NCI-H2081 treated with DMSO at 0.1 percent for 48 hours (cell line): ENCODE measurements around the gene PKNOX1.
"Not testable (repeated sequence)": the region's sequence is repeated elsewhere in the genome, so short reads cannot be mapped to it uniquely, and the experiment has no call there.

Source experiments
- DNase-seq: peaks from one replicate; lab custom pipeline; 2025; lab: John Stamatoyannopoulos, UW

PKNOX1 gene

DNA sequence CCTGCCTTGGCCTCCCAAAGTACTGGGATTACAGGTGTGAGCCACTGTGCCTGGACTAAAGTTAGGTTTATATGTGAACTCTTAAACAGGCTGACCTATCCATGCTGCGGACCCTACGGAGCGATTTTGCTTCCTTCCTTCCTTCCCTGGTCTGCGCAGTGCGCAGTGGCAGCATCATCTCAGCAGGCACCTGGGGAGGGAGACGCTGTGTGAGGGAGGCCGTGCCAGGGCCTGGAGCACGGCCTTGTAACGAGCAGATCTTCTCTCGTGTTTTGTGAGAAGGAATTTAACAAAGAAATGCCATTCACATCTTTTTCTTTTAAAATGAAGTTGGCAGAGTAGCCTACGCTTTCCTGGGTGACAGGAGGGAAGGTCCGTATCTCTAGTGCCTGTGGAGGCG lies 45.8 kb downstream of the PKNOX1 start:
- no peak for DNase-seq

DNA sequence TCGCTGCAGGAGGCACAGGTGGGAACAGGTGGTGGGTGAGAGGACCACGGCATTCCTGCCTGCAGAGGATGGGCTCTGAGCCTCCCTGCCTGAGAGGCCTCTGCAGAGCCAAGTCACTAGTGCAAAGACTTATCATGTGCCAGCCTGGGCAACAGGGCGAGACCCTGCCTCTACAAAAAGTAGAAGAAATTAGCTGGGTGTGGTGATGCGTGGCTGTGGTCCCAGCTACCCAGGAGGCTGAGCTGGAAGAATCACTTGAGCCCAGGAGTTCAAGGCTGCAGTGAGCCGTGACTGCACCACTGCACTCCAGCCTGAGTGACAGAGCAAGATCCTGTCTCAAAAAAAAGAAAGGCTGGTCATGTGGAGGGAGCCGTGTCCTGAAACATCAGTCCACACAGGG lies 46.4 kb downstream of the PKNOX1 start:
- DNase-seq, result no peak

DNA sequence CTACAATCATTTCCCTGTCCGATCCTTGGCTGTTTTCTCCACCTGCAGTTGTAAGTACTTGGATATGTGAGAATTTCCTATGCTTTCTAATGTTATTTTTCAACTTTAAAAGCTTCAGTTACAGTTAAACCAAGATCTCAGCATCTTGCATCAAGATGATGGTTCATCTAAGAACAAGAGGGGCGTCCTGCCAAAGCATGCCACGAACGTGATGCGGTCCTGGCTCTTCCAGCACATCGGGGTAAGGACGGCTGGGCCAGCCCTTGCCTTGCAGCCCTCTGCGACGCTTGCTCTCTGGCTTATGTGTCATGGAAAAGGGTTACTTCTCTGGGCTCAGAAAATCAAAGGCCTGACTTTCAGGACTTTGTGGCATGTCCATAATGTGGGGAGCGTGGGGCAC lies 46.8 kb downstream of the PKNOX1 start:
- DNase-seq, result no peak

DNA sequence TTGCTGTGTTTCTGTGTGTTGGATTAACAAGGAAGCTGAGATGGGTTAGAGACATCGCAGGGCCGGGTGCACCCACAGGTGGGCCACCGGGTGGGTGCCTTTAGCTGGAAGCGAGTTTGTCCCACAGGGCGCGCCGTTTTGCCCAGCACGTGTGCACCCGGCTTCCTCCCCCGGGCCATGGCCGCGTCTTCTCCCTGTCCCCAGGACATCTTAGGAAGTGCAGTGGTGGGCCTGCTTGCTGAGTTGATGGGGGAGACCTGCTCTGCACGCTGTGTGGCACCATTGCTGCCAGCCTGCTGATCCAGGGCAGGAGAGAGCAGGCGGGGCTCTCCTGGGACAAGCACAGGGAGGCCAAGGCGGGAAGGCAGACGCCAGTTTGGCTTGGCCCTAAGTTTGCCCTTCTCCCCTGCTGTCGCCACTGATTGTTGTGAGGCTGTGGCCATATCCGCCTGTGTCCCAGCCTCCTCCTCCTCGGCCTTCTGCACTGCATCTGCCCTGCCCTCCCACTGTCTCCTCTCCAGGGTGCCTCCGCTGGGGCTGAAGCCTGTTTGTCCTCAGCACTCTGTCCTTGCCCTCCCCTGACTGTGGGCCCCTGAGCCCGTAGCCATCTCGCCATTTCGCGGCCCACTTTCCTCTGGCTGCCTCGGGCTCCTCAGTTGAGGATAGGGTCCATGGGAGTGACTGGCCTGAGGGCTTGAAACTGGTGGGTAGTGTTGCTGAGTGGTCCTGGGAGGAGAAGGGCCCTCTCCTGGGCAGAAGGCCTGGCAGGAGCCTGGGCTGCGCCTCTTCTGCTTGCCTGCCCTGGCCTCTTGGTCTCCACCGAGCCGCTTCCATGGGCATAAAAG lies 47.6 kb downstream of the PKNOX1 start:
- no peak for DNase-seq

DNA sequence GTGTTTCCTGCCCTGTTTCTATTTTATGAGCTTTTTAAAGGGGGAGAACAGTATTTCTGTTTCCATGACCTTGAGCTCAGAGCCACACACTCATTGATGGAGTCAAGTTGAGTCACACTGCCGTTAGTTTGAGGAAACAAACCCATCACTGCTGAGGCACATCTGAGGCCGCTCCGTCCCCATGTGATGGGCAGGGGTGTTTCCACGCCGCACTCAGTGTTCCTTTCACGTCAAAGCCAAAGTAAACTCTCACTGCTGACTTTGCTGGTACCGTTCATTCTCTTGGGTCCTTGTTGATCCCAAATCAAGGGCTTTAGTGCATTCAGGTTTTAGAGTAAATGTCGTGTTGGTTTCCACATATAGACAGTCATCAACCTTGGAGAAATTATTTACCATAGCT lies 48.8 kb downstream of the PKNOX1 start:
- no peak for DNase-seq

DNA sequence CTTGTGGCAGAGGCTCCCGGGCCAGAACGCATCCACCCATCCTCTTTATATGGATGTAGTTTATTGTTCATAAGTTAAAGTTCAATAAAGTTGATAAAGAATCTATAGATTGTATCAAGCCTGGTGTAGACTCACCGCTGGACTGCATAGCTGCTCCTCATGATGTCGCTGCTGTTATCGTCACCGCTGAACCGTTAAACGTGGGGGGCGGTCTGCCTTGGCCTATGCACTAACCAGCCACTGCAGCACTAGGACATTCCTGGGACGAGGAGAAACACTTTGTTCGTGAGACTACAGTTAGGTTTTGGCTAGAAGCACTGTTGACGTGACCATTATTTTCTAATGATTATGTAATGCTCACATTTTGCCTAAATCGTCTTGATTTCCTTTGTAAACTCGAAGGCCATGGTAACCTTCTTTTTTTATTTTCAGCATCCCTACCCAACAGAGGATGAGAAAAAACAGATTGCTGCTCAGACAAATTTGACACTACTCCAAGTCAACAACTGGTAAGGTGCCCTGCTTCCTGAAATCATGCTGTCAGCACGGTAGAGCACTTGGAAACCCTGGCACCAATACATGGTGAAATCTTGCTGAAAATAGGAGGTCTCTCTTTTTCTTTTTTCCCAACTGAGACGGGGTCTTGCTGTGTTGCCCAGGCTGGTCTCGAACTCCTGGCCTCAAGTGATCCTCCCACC lies 50.2 kb downstream of the PKNOX1 start:
- no peak for DNase-seq

DNA sequence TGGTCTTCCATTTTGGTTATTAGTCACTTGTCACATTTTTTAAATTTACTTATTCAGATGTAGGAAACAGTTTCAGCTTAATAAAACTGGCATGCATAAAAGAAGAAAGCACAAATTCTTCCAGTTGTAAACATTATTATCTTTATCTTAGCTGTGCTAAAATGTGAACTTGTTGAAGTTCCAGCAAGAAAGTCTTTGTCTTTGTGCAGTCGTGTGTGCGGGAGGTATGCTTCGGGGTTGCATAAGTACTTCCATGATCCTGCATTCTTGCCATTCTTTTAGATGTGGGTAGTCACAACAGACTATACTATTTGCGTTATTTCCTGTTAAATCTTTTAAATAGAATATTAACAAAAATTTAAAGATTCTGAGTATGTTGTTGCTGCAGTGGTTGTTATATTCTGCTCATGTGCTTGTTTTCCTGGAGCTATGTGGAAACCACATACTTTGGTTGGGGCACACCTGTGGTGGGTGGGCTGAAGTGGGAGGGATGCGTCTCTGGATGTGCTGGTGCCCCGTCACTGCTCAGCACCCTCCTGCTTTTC lies 51.3 kb downstream of the PKNOX1 start:
- DNase-seq, result no peak

DNA sequence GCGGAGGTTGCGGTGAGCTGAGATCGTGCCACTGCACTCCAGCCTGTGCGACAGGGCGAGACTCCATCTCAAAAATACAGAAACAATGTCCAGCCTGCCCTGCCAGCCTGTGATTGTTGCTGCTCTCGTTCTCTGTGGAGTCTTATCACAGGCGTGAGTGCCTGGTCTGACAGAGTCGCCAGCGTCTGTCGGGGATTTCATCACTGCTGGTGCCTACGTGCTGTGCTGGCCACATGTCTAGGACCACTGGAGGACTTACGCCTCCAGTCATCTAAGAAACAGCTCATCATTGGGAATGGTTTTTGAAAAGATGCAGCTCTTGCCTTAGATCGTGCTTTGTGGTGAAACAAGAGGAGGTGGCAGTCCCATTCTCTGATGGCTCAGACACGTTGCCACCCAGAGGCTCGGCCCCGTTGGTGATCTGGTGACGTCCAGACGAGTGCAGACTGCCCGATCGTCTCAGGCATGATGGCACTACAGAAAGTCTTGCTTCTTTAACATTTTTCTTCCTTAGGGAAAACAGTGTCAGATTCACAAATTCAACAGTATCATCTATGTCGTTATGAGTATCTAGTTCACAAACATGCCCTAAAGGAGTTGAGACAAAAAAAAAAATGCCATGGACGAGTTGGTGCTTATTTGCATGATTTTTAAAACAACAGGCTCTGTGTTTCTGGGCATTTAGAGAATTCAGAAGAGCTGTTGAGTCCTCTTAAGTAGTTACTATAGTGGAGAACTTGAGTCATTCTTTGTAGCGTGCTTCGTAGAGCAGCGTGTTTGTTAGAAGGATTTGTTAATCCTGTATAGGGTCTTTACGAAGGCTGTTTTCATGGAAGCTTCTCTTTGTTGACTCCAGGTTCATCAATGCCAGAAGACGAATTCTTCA lies 53.7 kb downstream of the PKNOX1 start:
- no peak for DNase-seq

DNA sequence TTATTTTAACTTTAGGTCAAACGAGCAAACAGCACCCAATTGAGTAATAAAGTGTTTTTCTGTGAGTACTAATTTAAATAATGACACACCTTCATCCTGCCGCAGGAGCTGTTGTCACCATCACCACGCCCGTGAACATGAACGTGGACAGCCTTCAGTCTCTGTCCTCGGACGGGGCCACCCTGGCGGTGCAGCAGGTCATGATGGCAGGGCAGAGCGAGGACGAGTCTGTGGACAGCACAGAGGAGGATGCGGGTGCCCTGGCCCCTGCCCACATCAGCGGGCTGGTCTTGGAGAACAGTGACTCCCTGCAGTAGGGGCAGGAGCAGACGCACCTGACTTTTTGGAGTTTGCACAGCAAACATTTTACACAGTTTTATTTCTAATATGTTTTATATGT lies 55.4 kb downstream of the PKNOX1 start:
- no peak for DNase-seq

DNA sequence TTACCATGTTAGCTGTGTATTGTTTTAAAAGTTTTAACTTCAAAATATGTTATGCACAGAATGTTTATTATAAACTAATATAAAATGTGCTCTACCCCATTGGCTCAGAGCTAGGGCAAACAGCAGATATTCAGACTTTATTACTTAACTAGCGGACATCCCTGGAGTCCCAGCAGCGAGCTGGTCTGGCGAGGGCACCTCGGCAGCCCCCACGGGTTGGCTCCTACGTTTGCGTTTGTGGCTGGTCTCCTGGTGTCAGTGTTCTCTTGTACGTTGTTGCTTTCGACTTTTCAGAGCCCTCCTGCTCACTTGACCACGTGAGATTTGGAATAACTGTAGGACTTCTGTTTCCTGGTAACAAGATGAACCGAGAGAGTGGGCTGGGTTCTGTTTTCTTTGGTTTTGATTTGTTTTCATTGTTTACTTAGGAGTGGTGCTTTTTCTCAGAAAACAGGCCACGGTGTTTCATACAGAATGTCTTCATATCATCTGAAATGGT lies 56.8 kb downstream of the PKNOX1 start:
- no peak for DNase-seq

DNA sequence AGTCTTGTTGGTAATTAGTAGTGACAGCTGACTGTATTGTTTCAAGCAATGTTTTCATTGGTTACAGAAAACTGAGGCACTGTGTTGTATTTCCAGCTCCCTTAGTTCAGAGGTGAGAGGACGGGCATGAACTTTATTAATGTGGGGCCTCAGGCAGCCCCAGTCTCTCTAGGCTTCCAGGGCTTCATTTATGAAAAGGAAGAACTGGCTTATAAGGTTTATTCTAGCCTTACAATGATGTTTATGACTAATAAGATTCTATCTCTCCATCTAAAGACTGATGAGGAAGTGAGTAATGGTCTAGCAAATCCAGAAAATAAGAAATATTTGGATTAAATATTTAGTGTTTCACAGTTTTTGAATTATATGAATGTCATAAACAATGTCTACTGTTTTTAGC lies 59.7 kb downstream of the PKNOX1 start:
- DNase-seq, result no peak

DNA sequence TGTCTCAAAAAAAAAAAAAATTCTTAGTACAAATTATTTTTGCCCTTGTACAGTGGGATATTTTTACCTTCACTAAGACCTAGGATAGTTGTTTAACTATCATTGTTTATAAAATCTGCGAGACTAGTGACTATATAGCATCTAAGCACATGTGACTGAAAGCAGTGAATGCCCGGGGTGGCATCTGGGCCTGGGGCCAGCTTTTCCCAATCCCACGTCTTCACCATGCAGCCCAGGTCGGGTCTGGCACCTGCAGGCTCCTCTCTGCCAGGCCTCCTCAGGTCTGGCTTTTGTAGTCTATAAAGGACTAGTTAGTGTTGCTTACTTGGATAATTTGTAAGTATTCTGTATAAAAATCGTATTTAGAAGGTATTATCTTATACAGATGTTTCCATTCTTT lies 60.5 kb downstream of the PKNOX1 start:
- DNase-seq, result no peak

DNA sequence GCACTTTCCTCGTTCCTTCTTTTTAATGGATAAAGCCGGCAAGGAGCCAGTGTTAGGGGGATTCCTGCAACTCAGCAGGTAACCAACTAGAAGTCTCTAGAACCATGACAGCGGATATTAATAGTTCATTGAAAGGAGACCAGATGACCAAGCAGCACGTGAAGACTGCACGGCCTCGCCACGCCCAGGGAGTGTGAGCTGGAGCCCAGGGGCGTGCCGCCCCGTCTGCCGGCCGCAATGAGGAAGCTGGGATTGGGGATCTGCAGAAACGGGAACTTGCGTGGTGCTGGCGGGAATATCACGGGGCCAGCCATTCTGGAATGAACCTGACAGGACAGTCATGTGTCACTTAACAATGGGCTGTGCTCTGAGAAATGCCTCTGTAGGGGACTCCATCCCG lies 62.5 kb downstream of the PKNOX1 start:
- DNase-seq, result not testable (repeated sequence)

DNA sequence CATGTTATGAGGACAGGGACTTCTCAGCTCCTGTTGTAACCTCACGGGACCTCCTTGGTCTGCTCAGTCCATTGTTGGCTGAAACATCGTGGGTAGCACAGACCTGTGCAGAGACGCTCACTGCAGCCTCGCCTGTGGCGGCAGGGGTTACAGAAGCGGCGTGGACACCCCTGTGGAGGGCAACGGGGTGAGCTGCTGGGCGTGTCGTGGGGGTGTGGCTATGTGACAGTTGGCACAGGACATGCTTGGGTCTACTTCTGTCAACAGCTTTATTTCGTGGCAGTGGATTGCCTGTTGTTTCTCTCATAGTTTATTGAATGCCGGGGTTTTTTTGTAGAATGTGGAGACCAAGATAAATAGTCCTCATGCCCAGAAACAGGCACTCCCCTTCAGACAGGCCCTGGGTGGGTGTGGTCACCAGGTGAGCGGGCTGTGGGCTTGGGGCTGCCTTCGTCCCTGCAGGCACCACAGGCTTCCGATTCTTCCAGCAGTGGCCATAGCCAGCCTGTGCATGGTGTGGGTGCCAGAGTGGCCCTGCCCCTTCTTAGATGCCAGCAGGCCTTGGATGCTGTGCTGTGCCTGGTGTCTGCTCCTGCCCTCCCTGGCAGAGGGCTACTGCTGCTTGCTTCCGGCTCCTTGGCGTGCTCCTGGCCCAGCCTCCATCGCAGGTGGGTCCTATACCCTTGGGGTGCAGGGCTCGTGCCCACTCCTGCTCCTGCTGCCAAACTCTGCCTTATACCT lies 63.7 kb downstream of the PKNOX1 start:
- not testable (repeated sequence) for DNase-seq

DNA sequence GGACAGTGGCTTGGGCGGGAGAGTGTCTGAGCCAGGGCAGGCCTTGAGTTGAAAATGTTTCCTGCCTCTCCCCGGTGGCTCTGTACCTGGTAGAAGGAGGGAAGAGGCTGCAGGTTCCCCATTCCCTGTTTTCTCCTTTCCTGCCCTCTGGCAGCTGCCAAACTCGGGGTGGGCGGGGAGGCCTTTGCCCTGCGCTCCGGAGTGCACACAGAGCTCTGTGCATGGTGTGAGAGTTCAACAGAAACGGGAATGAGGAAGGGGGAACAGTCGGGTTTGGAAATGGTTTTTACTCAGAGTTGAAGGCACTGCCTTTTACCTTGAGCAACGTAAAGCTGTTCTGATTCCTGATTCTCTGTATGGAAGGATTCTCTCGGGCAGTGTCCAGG lies 64.3 kb downstream of the PKNOX1 start:
- not testable (repeated sequence) for DNase-seq

DNA sequence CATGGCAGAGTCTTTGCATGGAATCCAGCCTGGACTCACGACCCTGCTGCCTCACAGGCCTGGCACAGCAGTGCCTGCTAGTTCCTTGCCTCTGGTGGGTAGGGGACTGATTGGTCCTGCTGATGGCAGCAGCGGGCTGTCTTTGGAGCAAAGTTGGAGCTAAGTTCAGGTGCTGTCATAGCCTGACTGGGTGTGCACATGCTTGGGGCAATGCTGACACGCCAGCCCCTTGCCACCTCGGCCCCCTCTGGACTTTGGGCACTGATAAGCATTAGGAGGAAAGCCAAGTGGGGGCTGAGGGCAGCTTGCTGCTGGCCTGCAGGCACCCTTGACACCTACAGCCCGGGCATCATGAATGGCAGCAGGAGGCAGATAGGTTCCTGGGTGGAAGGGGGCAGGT lies 67.8 kb downstream of the PKNOX1 start:
- DNase-seq, result not testable (repeated sequence)

DNA sequence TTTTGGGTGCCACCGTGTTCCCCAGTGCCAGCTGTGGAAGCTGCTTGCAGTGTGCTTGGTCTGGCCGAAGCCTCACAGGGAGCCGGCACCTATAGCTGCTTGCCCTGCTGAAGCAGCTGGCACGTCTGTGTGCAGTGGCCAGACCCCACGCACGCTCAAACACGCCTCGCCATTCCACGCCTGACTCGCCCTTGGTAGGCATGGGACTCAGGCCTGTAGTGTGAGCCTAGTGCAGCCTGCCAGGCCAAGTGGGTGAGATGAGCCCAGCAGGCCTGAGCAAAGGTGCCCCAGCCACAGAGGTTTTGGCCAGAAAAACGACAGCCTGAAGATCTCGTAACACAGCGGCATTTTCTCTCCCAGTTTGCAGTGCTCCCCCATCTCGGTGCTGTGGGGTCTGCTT lies 68.9 kb downstream of the PKNOX1 start:
- DNase-seq, result not testable (repeated sequence)

DNA sequence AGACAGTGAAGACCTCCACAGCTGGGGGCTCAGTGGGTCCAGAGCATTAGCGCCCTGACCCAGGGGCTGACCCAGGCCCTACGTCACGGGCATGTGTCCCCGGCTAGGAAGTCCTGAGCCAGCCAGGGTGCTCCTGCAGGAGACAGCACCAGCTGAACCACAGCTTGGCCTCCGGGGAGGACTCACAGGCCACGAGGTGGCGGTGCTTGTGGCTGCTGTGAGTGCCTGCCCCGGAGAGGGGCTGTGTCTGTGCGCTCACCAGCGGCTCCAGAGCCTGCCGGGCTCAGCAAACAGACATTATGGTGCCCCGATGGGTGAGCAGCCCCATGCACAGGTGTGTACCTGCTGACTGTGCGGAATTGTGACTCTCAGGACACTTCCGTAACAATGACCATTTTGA lies 70.2 kb downstream of the PKNOX1 start:
- DNase-seq, result not testable (repeated sequence)

DNA sequence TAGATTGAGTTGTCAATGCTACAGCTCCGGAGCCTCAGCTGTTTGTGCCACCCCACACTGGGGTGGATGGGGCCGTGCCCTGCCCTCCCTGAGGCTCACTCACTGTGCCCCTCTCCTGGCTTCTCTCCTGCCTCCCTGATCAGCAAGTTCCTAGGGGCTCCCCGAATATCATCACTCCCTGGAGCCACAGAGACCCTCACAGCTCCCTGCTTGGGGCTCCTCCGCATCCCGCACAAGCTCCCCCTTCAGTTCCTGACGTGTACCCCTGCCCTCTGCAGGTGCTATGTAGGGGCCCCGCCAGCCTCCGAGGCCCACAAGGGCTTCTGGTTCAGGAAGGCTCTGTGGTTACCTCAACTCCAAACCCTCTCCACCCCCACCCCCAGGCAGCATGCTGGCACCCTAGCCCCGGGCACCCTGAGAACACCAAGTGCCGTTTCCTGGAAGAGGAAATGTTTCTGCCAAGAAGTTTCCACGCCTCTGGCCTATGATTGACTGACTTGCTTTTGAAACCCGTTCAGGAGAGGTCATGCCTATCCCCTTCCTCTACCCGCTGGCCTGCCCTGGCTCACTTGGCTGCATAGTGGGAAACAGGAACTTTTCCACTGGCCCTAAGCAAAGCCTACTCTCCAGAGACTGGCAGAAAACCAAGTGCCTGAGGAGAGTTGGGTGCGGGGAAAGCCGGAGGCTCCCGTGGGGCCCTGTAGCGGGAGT lies 71.0 kb downstream of the PKNOX1 start:
- not testable (repeated sequence) for DNase-seq
